Body of pancreas (tissue), 4 donors: ENCODE measurements around the gene LRRC4.

Experiments
- CTCF ChIP-seq, 7 experiments: fragments of 450-650 bp in 4 of 7; fragments of 200-600 bp in 3 of 7; sonication (generic) in 3 of 7; IDR thresholded peaks; one replicate each; pipeline ENCODE4 v1.5.1; 2016 to 2019; ENCODE audit warnings: antibody characterized with exemption in 7 of 7
- POLR2A ChIP-seq, 3 donors: fragments of 450-650 bp; IDR thresholded peaks; one replicate each; pipeline ENCODE4 v1.6.1; 2016; ENCODE audit warnings: antibody characterized with exemption in 3 of 3, mild to moderate bottlenecking in 2 of 3

GRCh38 chr7:128069373-128070364, 38.4 kb upstream of the LRRC4 start:
- TF ChIP-seq CTCF (IDR thresholded peaks at IDR 0.05) (no peak), POLR2A (IDR thresholded peaks at IDR 0.05) (no peak)
